ENCODE measurements around the gene SRRM5.

- TF ChIP-seq, protein P1, sequence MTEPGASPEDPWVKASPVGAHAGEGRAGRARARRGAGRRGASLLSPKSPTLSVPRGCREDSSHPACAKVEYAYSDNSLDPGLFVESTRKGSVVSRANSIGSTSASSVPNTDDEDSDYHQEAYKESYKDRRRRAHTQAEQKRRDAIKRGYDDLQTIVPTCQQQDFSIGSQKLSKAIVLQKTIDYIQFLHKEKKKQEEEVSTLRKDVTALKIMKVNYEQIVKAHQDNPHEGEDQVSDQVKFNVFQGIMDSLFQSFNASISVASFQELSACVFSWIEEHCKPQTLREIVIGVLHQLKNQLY (CRISPR knock-in tag; IDR thresholded peaks at IDR 0.05): no peak
- TF ChIP-seq SRSF1 (optimal IDR thresholded peaks at IDR 0.05; ENCODE audit: low read depth, low read length) (no peak), CHD2 (IDR thresholded peaks at IDR 0.05; ENCODE audit: low read depth, low read length) (no peak), ATF3 (CRISPR knock-in tag; IDR thresholded peaks at IDR 0.05) (no peak), FOSL1 (CRISPR knock-in tag; IDR thresholded peaks at IDR 0.05; ENCODE audit: borderline replicate concordance) (no peak), RNF2 (conservative IDR thresholded peaks at IDR 0.05; ENCODE audit: low read depth) (no peak), BCL6 (CRISPR knock-in tag; IDR thresholded peaks at IDR 0.05) (no peak), TRIM22 (IDR thresholded peaks at IDR 0.05) (no peak), ZMYM4 (CRISPR knock-in tag; IDR thresholded peaks at IDR 0.05) (no peak), ATF1 (CRISPR knock-in tag; IDR thresholded peaks at IDR 0.05) (no peak), ZNF616 (CRISPR knock-in tag; IDR thresholded peaks at IDR 0.05; ENCODE audit: low read depth) (no peak)
- TF ChIP-seq, protein P2, sequence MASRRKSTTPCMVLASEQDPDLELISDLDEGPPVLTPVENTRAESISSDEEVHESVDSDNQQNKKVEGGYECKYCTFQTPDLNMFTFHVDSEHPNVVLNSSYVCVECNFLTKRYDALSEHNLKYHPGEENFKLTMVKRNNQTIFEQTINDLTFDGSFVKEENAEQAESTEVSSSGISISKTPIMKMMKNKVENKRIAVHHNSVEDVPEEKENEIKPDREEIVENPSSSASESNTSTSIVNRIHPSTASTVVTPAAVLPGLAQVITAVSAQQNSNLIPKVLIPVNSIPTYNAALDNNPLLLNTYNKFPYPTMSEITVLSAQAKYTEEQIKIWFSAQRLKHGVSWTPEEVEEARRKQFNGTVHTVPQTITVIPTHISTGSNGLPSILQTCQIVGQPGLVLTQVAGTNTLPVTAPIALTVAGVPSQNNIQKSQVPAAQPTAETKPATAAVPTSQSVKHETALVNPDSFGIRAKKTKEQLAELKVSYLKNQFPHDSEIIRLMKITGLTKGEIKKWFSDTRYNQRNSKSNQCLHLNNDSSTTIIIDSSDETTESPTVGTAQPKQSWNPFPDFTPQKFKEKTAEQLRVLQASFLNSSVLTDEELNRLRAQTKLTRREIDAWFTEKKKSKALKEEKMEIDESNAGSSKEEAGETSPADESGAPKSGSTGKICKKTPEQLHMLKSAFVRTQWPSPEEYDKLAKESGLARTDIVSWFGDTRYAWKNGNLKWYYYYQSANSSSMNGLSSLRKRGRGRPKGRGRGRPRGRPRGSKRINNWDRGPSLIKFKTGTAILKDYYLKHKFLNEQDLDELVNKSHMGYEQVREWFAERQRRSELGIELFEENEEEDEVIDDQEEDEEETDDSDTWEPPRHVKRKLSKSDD (CRISPR knock-in tag; IDR thresholded peaks at IDR 0.05; ENCODE audit: low read depth): no peak
- TF ChIP-seq, protein P3, sequence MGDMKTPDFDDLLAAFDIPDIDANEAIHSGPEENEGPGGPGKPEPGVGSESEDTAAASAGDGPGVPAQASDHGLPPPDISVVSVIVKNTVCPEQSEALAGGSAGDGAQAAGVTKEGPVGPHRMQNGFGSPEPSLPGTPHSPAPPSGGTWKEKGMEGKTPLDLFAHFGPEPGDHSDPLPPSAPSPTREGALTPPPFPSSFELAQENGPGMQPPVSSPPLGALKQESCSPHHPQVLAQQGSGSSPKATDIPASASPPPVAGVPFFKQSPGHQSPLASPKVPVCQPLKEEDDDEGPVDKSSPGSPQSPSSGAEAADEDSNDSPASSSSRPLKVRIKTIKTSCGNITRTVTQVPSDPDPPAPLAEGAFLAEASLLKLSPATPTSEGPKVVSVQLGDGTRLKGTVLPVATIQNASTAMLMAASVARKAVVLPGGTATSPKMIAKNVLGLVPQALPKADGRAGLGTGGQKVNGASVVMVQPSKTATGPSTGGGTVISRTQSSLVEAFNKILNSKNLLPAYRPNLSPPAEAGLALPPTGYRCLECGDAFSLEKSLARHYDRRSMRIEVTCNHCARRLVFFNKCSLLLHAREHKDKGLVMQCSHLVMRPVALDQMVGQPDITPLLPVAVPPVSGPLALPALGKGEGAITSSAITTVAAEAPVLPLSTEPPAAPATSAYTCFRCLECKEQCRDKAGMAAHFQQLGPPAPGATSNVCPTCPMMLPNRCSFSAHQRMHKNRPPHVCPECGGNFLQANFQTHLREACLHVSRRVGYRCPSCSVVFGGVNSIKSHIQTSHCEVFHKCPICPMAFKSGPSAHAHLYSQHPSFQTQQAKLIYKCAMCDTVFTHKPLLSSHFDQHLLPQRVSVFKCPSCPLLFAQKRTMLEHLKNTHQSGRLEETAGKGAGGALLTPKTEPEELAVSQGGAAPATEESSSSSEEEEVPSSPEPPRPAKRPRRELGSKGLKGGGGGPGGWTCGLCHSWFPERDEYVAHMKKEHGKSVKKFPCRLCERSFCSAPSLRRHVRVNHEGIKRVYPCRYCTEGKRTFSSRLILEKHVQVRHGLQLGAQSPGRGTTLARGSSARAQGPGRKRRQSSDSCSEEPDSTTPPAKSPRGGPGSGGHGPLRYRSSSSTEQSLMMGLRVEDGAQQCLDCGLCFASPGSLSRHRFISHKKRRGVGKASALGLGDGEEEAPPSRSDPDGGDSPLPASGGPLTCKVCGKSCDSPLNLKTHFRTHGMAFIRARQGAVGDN (CRISPR knock-in tag; IDR thresholded peaks at IDR 0.05): no peak
These were observed 22.6 kb upstream of the SRRM5 start for GRCh38 chr19:43589277-43589676.

Measured in HepG2 (cell line).